ENCODE measurements around the gene NLRP6.
"Not testable (repeated sequence)": the region's sequence is repeated elsewhere in the genome, so short reads cannot be mapped to it uniquely, and the experiment has no call there.

The NLRP6 gene

GRCh38 chr11:282630-283360 lies 4.6 kb downstream of the NLRP6 start:
- no peak overlapping the region for H3K4me3 ChIP-seq (replicated peaks; ENCODE audit: low read depth, low read length)
- DNase-seq (ENCODE audit: extremely low read depth, low read depth) = no peak
- TF ChIP-seq CTCF (IDR thresholded peaks at IDR 0.05; ENCODE audit: low read depth, low read length, missing control alignments) = no peak

- no peak overlapping the region for H3K4me3 ChIP-seq (replicated peaks; ENCODE audit: low read depth, low read length)
- no peak for DNase-seq (ENCODE audit: extremely low read depth, low read depth)
- no peak for TF ChIP-seq CTCF (IDR thresholded peaks at IDR 0.05; ENCODE audit: low read depth, low read length, missing control alignments)
Measured at GRCh38 chr11:283405-284104, 5.3 kb downstream of the NLRP6 start.

- no peak overlapping the region for H3K4me3 ChIP-seq (replicated peaks; ENCODE audit: low read depth, low read length)
- DNase-seq (ENCODE audit: extremely low read depth, low read depth) = no peak
- TF ChIP-seq CTCF (IDR thresholded peaks at IDR 0.05; ENCODE audit: low read depth, low read length, missing control alignments) = no peak
Measured at GRCh38 chr11:284105-285020, 6.2 kb downstream of the NLRP6 start.

- no peak overlapping the region for H3K4me3 ChIP-seq (replicated peaks; ENCODE audit: low read depth, low read length)
- no peak for DNase-seq (ENCODE audit: extremely low read depth, low read depth)
- TF ChIP-seq CTCF (IDR thresholded peaks at IDR 0.05; ENCODE audit: low read depth, low read length, missing control alignments) = no peak
Measured at GRCh38 chr11:285021-285893, 7.0 kb downstream of the NLRP6 start.

- no peak overlapping the region for H3K4me3 ChIP-seq (replicated peaks; ENCODE audit: low read depth, low read length)
- no peak for TF ChIP-seq CTCF (IDR thresholded peaks at IDR 0.05; ENCODE audit: low read depth, low read length, missing control alignments)
- DNase-seq (ENCODE audit: extremely low read depth, low read depth) = no peak
Measured at GRCh38 chr11:285894-286220, 7.7 kb downstream of the NLRP6 start.

- DNase-seq (ENCODE audit: extremely low read depth, low read depth); H3K4me3 ChIP-seq (replicated peaks; ENCODE audit: low read depth, low read length): not testable (repeated sequence)
Measured at GRCh38 chr11:286977-287820, 9.0 kb downstream of the NLRP6 start.

Data from HFF-Myc (cell line).